Body of pancreas (tissue), 4 donors: ENCODE measurements around the gene RDH12. TPM values are rescaled to one million over a fixed set of nuclear protein-coding genes. Genes with fewer than 3 reads are reported as not detected.

Source experiments
- ATAC-seq: fragments of 150-250 bp; one replicate; pipeline ENCODE4 v1.9.1; 2016
- DNase-seq, 4 donors: peaks; one replicate each; pipeline ENCODE4 v3.0.0-alpha.2; 2019
- H3K27ac ChIP-seq, 4 donors: fragments of 200-600 bp; sonication (generic); 1 replicate in 3 of 4; 2 replicates in 1 of 4; pipeline versions ENCODE4 v1.5.1 to v1.6.1; 2016 to 2019; ENCODE audit warnings: mild to moderate bottlenecking in 1 of 4, mixed read lengths in 1 of 4, moderate library complexity in 1 of 4
- H3K27me3 ChIP-seq, 2 donors: fragments of 200-600 bp; sonication (generic); one replicate each; pipeline ENCODE4 v1.6.0; 2016; ENCODE audit warnings: mild to moderate bottlenecking in 1 of 2
- H3K36me3 ChIP-seq, 2 donors: fragments of 200-600 bp; sonication (generic); replicated peaks in 1 of 2; 2 replicates each; pipeline ENCODE4 v1.5.1; 2016; ENCODE audit warnings: low read depth in 2 of 2; ENCODE audit not compliant: insufficient read depth in 1 of 2
- H3K4me1 ChIP-seq: fragments of 200-600 bp; sonication (generic); one replicate; pipeline ENCODE4 v1.6.0; 2016
- H3K4me3 ChIP-seq, 2 donors: fragments of 200-600 bp; sonication (generic); 1 replicate in 1 of 2; 2 replicates in 1 of 2; pipeline ENCODE4 v1.5.1; 2016 to 2019
- H3K9me3 ChIP-seq, 3 donors: fragments of 200-600 bp; sonication (generic); 1 replicate in 2 of 3; 2 replicates in 1 of 3; pipeline ENCODE4 v1.5.1; 2016
- POLR2A ChIP-seq, 3 donors: fragments of 450-650 bp; IDR thresholded peaks; one replicate each; pipeline ENCODE4 v1.6.1; 2016; ENCODE audit warnings: antibody characterized with exemption in 3 of 3, mild to moderate bottlenecking in 2 of 3
- WGBS, 2 donors: methylation state at CpG; one replicate each; pipeline ENCODE4 v1.1.5; 2017; 5-methylcytosine and 5-hydroxymethylcytosine counted together
- intact Hi-C: fragments of 100-400 bp; cut with DNase I; formaldehyde crosslinking; loops from one replicate; pipeline ENCODE4 v1.15.1; 2023
- total RNA-seq, 2 donors: library from RNA; depleted of rRNA; stranded (reverse); fragments of >200 nt; gene quantifications; one replicate each; pipeline ENCODE4 v1.1.0, GENCODE V29; 2016
- TF ChIP-seq, protein P1 (sequence below), 7 experiments: fragments of 450-650 bp in 4 of 7; fragments of 200-600 bp in 3 of 7; sonication (generic) in 3 of 7; IDR thresholded peaks; one replicate each; pipeline ENCODE4 v1.5.1; 2016 to 2019; ENCODE audit warnings: antibody characterized with exemption in 7 of 7

RDH12 gene
- total RNA-seq, 2 donors from 2014 or later, result 2.0 to 3.6 TPM

DNA sequence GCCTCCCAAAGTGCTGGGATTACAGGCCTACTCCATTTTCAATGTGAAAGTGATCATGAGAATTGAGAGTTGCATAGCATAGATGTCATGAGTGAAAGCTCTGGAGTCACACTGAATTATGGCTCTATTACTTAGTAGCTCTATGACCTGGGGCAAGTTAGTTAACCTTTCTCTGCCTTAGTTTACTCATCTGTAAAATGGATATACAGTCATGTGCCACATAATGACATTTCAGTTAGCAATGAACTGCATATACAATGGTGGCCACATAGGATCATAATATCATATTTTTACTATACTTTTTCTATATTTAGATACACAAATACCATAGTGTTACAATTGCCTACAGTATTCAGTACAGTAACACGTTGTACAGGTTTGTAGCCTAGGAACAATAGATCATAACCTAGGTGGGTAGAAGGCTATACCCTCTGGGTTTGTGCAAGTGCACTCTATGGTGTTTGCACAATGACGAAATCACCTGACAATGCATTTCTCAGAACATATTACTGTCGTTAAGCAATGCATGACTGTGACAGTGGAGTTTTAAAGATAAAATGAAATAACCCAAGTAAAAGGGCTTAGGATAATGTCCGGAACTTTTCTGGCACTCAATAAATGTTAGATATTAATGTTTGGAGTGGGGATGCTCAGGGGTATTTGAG is 61.6 kb downstream of the RDH12 start:
- 69% methylated on average over 4 of the region's 4 CpGs for WGBS, 2 donors
- H3K36me3 ChIP-seq, result peaks cover 0 to 12% of the 10 kb centered on the region in 2 donors

DNA sequence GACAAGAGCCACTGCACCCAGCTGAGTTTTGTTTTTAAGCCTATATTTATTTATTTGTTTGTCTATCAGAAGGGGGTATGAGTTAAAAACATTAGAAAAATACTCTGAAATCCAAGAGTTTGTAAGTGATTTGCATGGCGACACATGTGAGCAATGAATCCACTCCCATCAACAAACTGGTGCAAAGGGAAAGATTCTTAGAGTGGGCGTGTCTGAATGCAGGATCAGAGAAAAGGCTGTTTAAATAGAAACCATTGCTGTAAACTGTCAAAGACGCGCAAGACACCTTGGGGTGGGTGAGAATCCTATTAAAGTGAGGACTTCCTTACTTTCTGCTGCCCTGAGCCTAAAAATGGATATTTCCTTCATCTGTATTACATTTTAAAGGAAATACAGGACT is 62.8 kb downstream of the RDH12 start:
- Histone ChIP-seq H3K36me3 (peaks cover 0 to 14% of the 10 kb centered on the region in 2 donors), H3K9me3 (no peaks in the 10 kb centered on the region), H3K4me1 (peaks cover 6% of the 10 kb centered on the region), H3K27ac (no peak overlapping the region), H3K27me3 (no peaks in the 10 kb centered on the region), H3K4me3 (no peak overlapping the region)
- TF ChIP-seq, protein P1, sequence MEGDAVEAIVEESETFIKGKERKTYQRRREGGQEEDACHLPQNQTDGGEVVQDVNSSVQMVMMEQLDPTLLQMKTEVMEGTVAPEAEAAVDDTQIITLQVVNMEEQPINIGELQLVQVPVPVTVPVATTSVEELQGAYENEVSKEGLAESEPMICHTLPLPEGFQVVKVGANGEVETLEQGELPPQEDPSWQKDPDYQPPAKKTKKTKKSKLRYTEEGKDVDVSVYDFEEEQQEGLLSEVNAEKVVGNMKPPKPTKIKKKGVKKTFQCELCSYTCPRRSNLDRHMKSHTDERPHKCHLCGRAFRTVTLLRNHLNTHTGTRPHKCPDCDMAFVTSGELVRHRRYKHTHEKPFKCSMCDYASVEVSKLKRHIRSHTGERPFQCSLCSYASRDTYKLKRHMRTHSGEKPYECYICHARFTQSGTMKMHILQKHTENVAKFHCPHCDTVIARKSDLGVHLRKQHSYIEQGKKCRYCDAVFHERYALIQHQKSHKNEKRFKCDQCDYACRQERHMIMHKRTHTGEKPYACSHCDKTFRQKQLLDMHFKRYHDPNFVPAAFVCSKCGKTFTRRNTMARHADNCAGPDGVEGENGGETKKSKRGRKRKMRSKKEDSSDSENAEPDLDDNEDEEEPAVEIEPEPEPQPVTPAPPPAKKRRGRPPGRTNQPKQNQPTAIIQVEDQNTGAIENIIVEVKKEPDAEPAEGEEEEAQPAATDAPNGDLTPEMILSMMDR (IDR thresholded peaks at IDR 0.05), result no peak
- no peak for TF ChIP-seq POLR2A (IDR thresholded peaks at IDR 0.05)
- ATAC-seq, result no peak
- WGBS, 2 donors, result 91 to 93% methylated on average over 4 of the region's 4 CpGs
- intact Hi-C loops, result no loop called here
- DNase-seq, result no peak

More for the DNA sequence above, 61.6 kb downstream of the RDH12 start:
- no peak for TF ChIP-seq POLR2A (IDR thresholded peaks at IDR 0.05)
- TF ChIP-seq, protein P1 (IDR thresholded peaks at IDR 0.05), result no peak
- Histone ChIP-seq H3K4me3 (no peak overlapping the region), H3K27ac (no peak overlapping the region), H3K9me3 (no peaks in the 10 kb centered on the region), H3K27me3 (no peaks in the 10 kb centered on the region), H3K4me1 (peaks cover 6% of the 10 kb centered on the region)
- intact Hi-C loops, result no loop called here
- ATAC-seq (no peak), DNase-seq (no peak)

DNA sequence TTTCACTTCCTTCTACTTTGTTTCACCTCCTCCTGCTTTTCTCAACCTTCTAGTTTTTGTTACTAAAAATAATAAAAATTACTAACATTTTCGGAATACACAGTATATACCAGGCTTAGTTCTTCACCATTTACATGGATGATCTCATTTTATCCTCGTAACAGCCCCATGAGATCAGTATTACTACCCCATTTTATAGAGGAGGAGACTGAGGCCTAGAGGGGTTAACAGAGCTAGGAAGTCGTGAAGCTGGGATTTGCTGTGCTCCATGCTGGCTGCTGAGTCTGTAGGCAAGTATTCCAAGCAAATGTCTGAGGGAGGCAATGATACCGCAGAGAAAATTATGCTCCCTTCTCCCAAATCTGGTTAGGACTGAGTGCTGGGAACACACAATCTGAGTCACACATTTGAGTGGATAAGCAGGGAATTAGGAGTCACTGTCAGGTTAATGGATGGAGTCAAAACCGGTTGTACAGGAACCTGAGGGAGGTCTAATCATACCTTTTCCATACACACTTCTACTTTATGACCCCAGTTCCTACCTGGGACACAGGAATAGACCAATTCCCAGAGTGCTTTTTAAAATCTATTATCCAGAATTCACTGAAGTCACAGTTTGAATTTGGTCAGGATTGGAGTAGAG is 63.6 kb downstream of the RDH12 start:
- Histone ChIP-seq H3K36me3 (peaks cover 0 to 16% of the 10 kb centered on the region in 2 donors), H3K4me3 (no peak overlapping the region), H3K4me1 (peaks cover 6% of the 10 kb centered on the region), H3K27me3 (no peaks in the 10 kb centered on the region), H3K27ac (peak overlapping the region in 3 of 4 donors; percentile 33 to 53 (median 42)), H3K9me3 (no peaks in the 10 kb centered on the region)
- WGBS, 2 donors, result 68 to 71% methylated on average over 5 of the region's 5 CpGs
- intact Hi-C loops, result no loop called here
- TF ChIP-seq POLR2A (IDR thresholded peaks at IDR 0.05), result no peak
- TF ChIP-seq, protein P1 (IDR thresholded peaks at IDR 0.05), result no peak
- DNase-seq (peak in 1 of 4 donors; percentile 15), ATAC-seq (peak; percentile 76)

DNA sequence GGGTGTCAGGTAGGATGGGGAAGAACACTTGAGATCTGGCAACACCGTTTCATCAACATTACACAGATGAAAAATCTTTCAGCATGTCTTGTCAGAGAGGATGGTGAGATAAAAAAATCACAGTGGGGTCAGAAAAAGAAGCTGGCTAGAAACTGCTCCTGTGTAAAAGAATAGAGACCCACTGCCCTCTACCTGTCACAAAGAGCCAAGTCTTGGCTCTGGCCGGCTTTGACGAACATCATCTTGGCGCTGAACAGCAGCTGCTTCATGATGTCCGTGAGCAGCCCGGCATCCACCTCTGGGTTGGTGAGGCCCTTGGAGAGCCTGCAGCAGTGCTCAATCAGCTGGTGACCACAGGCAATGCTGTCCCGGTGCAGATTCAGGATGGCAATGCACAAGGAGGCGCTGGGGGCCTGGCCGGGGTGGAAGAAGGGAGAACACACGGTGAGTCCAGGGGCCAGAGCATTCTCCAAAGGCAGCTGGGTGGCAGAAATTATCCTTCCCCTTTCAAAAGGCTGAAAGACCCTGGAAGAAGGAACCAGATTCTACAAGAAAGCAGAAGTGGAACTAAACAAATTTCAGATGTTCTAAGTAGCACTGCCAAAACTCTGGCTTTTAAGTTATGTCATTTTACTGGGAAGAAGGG is 64.5 kb downstream of the RDH12 start:
- H3K4me3 ChIP-seq, result no peak overlapping the region
- no peaks in the 10 kb centered on the region for H3K9me3 ChIP-seq
- 71 to 82% methylated on average over 10 of the region's 10 CpGs for WGBS, 2 donors
- ATAC-seq (no peak), DNase-seq (peak in 3 of 4 donors; percentile 8 to 17 (median 15))
- intact Hi-C loops, result no loop called here
- no peaks in the 10 kb centered on the region for H3K27me3 ChIP-seq
- peaks cover 6% of the 10 kb centered on the region for H3K4me1 ChIP-seq
- TF ChIP-seq, protein P1 (IDR thresholded peaks at IDR 0.05), result peak in 3 of 7 experiments; percentile 19 to 26 (median 24)
- no peak for TF ChIP-seq POLR2A (IDR thresholded peaks at IDR 0.05)
- H3K36me3 ChIP-seq, result peaks cover 0 to 10% of the 10 kb centered on the region in 2 donors
- H3K27ac ChIP-seq, result peak overlapping the region in 3 of 4 donors; percentile 33 to 53 (median 42)
